Measurements from ENCODE around the gene RAI14.

RAI14 gene

DNA sequence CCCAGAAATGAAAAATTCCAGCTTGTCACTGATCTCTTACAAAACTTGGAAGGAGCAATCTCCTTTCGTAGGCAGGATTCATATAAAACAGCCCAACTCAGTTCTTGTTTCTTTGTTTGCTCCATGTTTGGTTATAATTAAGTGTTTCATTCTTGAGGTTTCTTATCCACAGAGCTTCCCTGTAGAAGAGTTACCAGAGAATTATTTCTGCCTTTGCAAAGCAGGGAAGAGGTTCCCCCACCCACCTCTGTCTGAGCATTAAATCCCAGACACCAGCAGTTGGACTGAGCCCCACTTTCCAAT, 34.1 kb upstream of the RAI14 start:
- no peak overlapping the region for H3K9ac ChIP-seq (ENCODE audit: low read depth, low read length)
- 92% methylated on average over 1 of the region's 1 CpG for WGBS
- no peak overlapping the region for H3K27ac ChIP-seq (ENCODE audit: low read depth, low read length)
- H3K27me3 ChIP-seq (ENCODE audit: insufficient read depth, low read length): no peaks in the 10 kb centered on the region
- H3K36me3 ChIP-seq (ENCODE audit: insufficient read depth, low read length): no peaks in the 10 kb centered on the region
- no peaks in the 10 kb centered on the region for H3K9me3 ChIP-seq (ENCODE audit: insufficient read depth, low read depth, low read length)
- peaks cover 4% of the 10 kb centered on the region for H3K4me1 ChIP-seq (ENCODE audit: insufficient read depth, low read length)
- no peak overlapping the region for H3K4me3 ChIP-seq (ENCODE audit: low read length)

- Histone ChIP-seq H3K4me3 (ENCODE audit: low read length) (no peak overlapping the region), H3K4me1 (ENCODE audit: insufficient read depth, low read length) (no peaks in the 10 kb centered on the region), H3K27me3 (ENCODE audit: insufficient read depth, low read length) (no peaks in the 10 kb centered on the region), H3K36me3 (ENCODE audit: insufficient read depth, low read length) (no peaks in the 10 kb centered on the region), H3K9me3 (ENCODE audit: insufficient read depth, low read depth, low read length) (no peaks in the 10 kb centered on the region), H3K27ac (ENCODE audit: low read depth, low read length) (no peak overlapping the region), H3K9ac (ENCODE audit: low read depth, low read length) (no peak overlapping the region)
- WGBS: 97% methylated on average over 3 of the region's 3 CpGs
Observed at GRCh38 chr5:34624691-34625090, 31.4 kb upstream of the RAI14 start.

- H3K9me3 ChIP-seq (ENCODE audit: insufficient read depth, low read depth, low read length): no peaks in the 10 kb centered on the region
- H3K9ac ChIP-seq (ENCODE audit: low read depth, low read length): no peak overlapping the region
- H3K4me3 ChIP-seq (ENCODE audit: low read length): no peak overlapping the region
- H3K27me3 ChIP-seq (ENCODE audit: insufficient read depth, low read length): no peaks in the 10 kb centered on the region
- 73% methylated on average over 1 of the region's 1 CpG for WGBS
- H3K4me1 ChIP-seq (ENCODE audit: insufficient read depth, low read length): no peaks in the 10 kb centered on the region
- no peak overlapping the region for H3K27ac ChIP-seq (ENCODE audit: low read depth, low read length)
- no peaks in the 10 kb centered on the region for H3K36me3 ChIP-seq (ENCODE audit: insufficient read depth, low read length)
Observed at GRCh38 chr5:34625246-34625645, 30.9 kb upstream of the RAI14 start.

DNA sequence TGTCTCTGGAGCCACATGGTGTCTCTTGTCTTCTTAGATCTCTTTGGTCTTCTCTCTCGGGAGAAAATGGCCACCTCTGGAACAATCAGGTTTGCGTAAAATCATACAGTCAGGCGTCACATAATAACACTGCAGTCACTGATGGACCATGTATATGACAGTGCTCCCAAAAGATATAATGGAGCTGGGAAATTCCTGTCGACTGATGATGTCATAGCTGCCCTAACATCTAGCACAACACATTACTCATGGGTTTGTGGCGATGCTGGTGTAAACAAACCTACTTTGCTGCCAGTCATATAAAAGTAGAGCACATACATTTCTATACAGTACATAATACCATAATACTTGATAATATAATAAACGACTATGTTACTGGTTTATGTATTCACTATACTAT, 30.1 kb upstream of the RAI14 start:
- Histone ChIP-seq H3K4me3 (ENCODE audit: low read length) (no peak overlapping the region), H3K27ac (ENCODE audit: low read depth, low read length) (no peak overlapping the region), H3K9me3 (ENCODE audit: insufficient read depth, low read depth, low read length) (no peaks in the 10 kb centered on the region), H3K9ac (ENCODE audit: low read depth, low read length) (no peak overlapping the region), H3K4me1 (ENCODE audit: insufficient read depth, low read length) (no peaks in the 10 kb centered on the region), H3K27me3 (ENCODE audit: insufficient read depth, low read length) (no peaks in the 10 kb centered on the region), H3K36me3 (ENCODE audit: insufficient read depth, low read length) (no peaks in the 10 kb centered on the region)
- 91% methylated on average over 5 of the region's 6 CpGs for WGBS

DNA sequence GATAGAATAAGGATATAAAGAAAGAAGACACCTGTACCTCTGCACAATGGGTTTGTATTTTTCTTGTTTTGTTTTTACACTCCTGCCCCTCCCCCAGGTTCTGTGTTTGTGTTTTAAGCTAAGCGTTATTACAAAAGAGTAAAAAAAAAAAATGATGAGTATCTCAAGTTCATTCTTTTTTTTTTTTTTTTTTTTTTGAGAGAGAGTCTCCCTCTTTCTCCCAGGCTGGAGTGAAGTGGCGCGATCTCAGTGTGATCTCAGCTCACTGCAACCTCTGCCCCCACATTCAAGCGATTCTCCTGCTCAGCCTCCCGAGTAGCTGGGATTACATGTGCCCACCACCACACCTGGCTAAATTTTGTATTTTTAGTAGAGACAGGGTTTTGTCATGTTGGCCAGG, 29.4 kb upstream of the RAI14 start:
- 97% methylated on average over 4 of the region's 5 CpGs for WGBS
- no peaks in the 10 kb centered on the region for H3K9me3 ChIP-seq (ENCODE audit: insufficient read depth, low read depth, low read length)
- no peaks in the 10 kb centered on the region for H3K4me1 ChIP-seq (ENCODE audit: insufficient read depth, low read length)
- H3K27ac ChIP-seq (ENCODE audit: low read depth, low read length): no peak overlapping the region
- no peaks in the 10 kb centered on the region for H3K36me3 ChIP-seq (ENCODE audit: insufficient read depth, low read length)
- no peaks in the 10 kb centered on the region for H3K27me3 ChIP-seq (ENCODE audit: insufficient read depth, low read length)
- no peak overlapping the region for H3K4me3 ChIP-seq (ENCODE audit: low read length)
- no peak overlapping the region for H3K9ac ChIP-seq (ENCODE audit: low read depth, low read length)

DNA sequence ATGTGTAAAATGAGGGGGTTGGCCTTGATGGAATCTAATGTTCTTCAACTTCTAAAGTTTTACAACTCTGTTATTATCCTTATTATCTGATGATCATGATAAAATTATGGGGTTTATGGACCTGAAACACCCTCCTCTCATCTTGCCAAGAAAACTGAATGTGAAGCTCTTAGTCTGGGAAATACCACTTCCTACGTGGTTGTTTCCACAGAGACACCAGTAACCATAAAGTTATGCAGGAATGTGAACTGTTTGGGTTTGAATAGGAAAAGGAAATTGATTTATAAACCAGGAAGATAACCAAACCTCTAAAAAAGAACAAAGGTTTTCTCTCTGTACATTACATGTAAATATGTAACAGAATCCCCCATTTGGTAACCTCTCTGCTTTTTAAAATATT, 28.3 kb upstream of the RAI14 start:
- Histone ChIP-seq H3K27ac (ENCODE audit: low read depth, low read length) (no peak overlapping the region), H3K4me1 (ENCODE audit: insufficient read depth, low read length) (peaks cover 4% of the 10 kb centered on the region; the same call in 1 of the 2 replicates), H3K4me3 (ENCODE audit: low read length) (no peak overlapping the region), H3K9me3 (ENCODE audit: insufficient read depth, low read depth, low read length) (no peaks in the 10 kb centered on the region), H3K36me3 (ENCODE audit: insufficient read depth, low read length) (no peaks in the 10 kb centered on the region), H3K9ac (ENCODE audit: low read depth, low read length) (no peak overlapping the region), H3K27me3 (ENCODE audit: insufficient read depth, low read length) (no peaks in the 10 kb centered on the region)
- no CpG with 5 or more reads among the region's 1 CpG for WGBS

GRCh38 chr5:34628373-34628772, 27.8 kb upstream of the RAI14 start:
- H3K9me3 ChIP-seq (ENCODE audit: insufficient read depth, low read depth, low read length): no peaks in the 10 kb centered on the region
- no peak overlapping the region for H3K27ac ChIP-seq (ENCODE audit: low read depth, low read length)
- H3K36me3 ChIP-seq (ENCODE audit: insufficient read depth, low read length): no peaks in the 10 kb centered on the region
- no peak overlapping the region for H3K9ac ChIP-seq (ENCODE audit: low read depth, low read length)
- H3K27me3 ChIP-seq (ENCODE audit: insufficient read depth, low read length): no peaks in the 10 kb centered on the region
- H3K4me1 ChIP-seq (ENCODE audit: insufficient read depth, low read length): peaks cover 10% of the 10 kb centered on the region
- WGBS: 84% methylated on average over 3 of the region's 3 CpGs
- H3K4me3 ChIP-seq (ENCODE audit: low read length): no peak overlapping the region

- no peak overlapping the region for H3K9ac ChIP-seq (ENCODE audit: low read depth, low read length)
- H3K36me3 ChIP-seq (ENCODE audit: insufficient read depth, low read length): no peaks in the 10 kb centered on the region
- no peak overlapping the region for H3K4me3 ChIP-seq (ENCODE audit: low read length)
- WGBS: 89% methylated on average over 4 of the region's 4 CpGs
- no peaks in the 10 kb centered on the region for H3K9me3 ChIP-seq (ENCODE audit: insufficient read depth, low read depth, low read length)
- no peak overlapping the region for H3K27ac ChIP-seq (ENCODE audit: low read depth, low read length)
- no peaks in the 10 kb centered on the region for H3K27me3 ChIP-seq (ENCODE audit: insufficient read depth, low read length)
- peaks cover 11% of the 10 kb centered on the region for H3K4me1 ChIP-seq (ENCODE audit: insufficient read depth, low read length)
Observed at GRCh38 chr5:34630596-34630995, 25.5 kb upstream of the RAI14 start.

- Histone ChIP-seq H3K4me3 (ENCODE audit: low read length) (no peak overlapping the region), H3K27me3 (ENCODE audit: insufficient read depth, low read length) (no peaks in the 10 kb centered on the region), H3K27ac (ENCODE audit: low read depth, low read length) (0 out of 2 replicates have a peak overlapping the region, but pooled peaks have one; percentile 9), H3K4me1 (ENCODE audit: insufficient read depth, low read length) (peaks cover 11% of the 10 kb centered on the region), H3K36me3 (ENCODE audit: insufficient read depth, low read length) (no peaks in the 10 kb centered on the region), H3K9me3 (ENCODE audit: insufficient read depth, low read depth, low read length) (no peaks in the 10 kb centered on the region), H3K9ac (ENCODE audit: low read depth, low read length) (no peak overlapping the region)
- WGBS: 74% methylated on average over 8 of the region's 8 CpGs
Observed at GRCh38 chr5:34632807-34633422, 23.2 kb upstream of the RAI14 start.

DNA sequence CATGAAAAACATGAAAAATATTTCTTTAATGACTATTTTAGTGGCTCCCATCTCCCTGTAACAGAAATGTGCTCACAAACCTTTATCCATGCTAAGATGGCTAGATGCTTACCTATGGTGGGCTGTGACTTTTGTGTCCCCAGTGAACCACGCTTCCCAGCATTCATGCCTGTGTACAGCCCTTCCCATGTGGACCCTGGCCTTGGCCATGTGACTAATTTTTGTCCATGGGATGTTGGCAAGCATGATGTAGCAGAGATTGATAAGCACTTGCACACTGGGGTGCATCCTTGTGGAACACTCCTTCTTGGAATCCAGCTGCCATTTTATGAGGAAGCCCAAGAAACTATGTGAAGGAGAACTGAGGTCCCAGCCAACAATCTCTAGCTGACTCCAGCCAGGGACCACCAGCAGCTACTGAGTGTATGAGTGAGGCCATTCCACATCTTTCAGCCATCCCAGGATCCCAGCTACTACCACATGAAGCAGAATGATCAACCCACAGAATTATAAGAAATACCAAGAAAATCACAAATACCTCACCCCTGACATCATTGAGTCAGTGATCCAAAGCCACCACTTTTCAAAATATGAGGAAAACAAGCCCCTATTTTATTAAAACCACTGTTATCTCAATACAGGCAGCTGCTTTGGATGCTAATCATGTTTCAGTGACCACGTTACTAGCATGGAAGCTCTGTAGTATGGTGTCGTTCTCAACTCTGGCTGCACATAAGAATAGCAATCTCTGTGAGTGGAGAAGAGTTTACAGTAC, 16.1 kb upstream of the RAI14 start:
- Histone ChIP-seq H3K27ac (ENCODE audit: low read depth, low read length) (no peak overlapping the region), H3K4me3 (ENCODE audit: low read length) (no peak overlapping the region), H3K27me3 (ENCODE audit: insufficient read depth, low read length) (no peaks in the 10 kb centered on the region), H3K36me3 (ENCODE audit: insufficient read depth, low read length) (no peaks in the 10 kb centered on the region), H3K4me1 (ENCODE audit: insufficient read depth, low read length) (no peaks in the 10 kb centered on the region), H3K9ac (ENCODE audit: low read depth, low read length) (no peak overlapping the region), H3K9me3 (ENCODE audit: insufficient read depth, low read depth, low read length) (no peaks in the 10 kb centered on the region)
- 98% methylated on average over 3 of the region's 3 CpGs for WGBS

DNA sequence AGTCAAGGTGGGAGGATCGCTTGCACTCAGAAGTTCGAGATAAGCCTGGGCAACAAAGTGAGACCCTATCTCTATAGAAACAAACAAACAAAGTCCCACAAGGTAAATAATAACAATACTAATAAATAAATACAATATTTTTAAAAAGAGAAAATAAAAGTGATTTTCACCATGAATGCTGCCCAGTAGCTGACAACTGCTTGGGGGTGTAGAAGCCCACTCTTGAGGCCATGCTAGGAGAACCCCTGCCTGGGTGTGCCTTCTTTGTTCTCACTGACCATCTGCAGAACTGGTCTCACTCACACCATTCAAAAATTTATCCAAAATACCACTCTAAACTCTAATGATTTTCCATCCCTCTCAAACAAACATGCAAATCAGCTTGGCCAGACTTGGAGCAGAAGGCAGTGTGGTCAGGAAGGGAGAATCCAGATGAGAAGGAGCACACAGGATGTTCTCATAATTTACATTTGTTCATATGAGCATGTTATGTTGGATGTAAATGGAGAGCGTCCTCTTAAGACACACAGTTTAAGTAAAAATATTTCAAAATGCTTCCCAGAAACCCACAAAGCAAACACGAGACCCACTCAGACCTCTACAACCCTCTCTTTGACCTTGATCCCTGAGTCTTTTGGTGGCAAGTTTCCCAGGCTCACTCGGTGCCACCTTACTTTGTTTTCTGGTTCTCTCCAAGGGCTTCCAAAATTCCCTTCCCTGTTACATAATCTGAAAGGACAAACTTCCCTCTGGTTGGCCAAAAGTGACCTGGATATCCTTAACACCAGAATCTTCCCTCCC, 7.9 kb upstream of the RAI14 start:
- no peaks in the 10 kb centered on the region for H3K27me3 ChIP-seq (ENCODE audit: insufficient read depth, low read length)
- 66% methylated on average over 4 of the region's 5 CpGs for WGBS
- no peaks in the 10 kb centered on the region for H3K4me1 ChIP-seq (ENCODE audit: insufficient read depth, low read length)

More for the DNA sequence above, 7.9 kb upstream of the RAI14 start:
- no peak overlapping the region for H3K4me3 ChIP-seq (ENCODE audit: low read length)
- H3K36me3 ChIP-seq (ENCODE audit: insufficient read depth, low read length): no peaks in the 10 kb centered on the region
- H3K9me3 ChIP-seq (ENCODE audit: insufficient read depth, low read depth, low read length): 0 out of 2 replicates have a peak, but pooled peaks cover 6% of the 10 kb centered on the region
- no peak overlapping the region for H3K27ac ChIP-seq (ENCODE audit: low read depth, low read length)
- H3K9ac ChIP-seq (ENCODE audit: low read depth, low read length): no peak overlapping the region

All from HUES64 (cell line).